VCaP (cell line): ENCODE data around the gene LIN7C.

ENCODE experiments used
- H3K27ac ChIP-seq: fragments of 450-650 bp; 2 replicates; pipeline ENCODE4 v1.5.1; 2017
- CTCF ChIP-seq: fragments of 450-650 bp; conservative IDR thresholded peaks from 2 replicates; pipeline ENCODE4 v1.5.1; 2017; ENCODE audit warnings: mild to moderate bottlenecking, moderate library complexity

LIN7C gene

GRCh38 chr11:27541790-27542189 lies 35.2 kb upstream of the LIN7C start:
- no peak overlapping the region for H3K27ac ChIP-seq
- no peak for TF ChIP-seq CTCF

- TF ChIP-seq CTCF = no peak
Measured at GRCh38 chr11:27540051-27540450, 33.5 kb upstream of the LIN7C start.

GRCh38 chr11:27535103-27535502 lies 28.5 kb upstream of the LIN7C start:
- no peak overlapping the region for H3K27ac ChIP-seq
- TF ChIP-seq CTCF = no peak

More at GRCh38 chr11:27540051-27540450, 33.5 kb upstream of the LIN7C start:
- H3K27ac ChIP-seq = peak overlapping the region; percentile 64

GRCh38 chr11:27532652-27533325 lies 26.2 kb upstream of the LIN7C start:
- no peak for TF ChIP-seq CTCF
- no peak overlapping the region for H3K27ac ChIP-seq

- H3K27ac ChIP-seq = no peak overlapping the region
- peak; percentile 42 for TF ChIP-seq CTCF
Measured at GRCh38 chr11:27528712-27529111, 22.1 kb upstream of the LIN7C start.

- TF ChIP-seq CTCF = no peak
- no peak overlapping the region for H3K27ac ChIP-seq
Measured at GRCh38 chr11:27526535-27526934, 20.0 kb upstream of the LIN7C start.

GRCh38 chr11:27525824-27526516 lies 19.4 kb upstream of the LIN7C start:
- no peak overlapping the region for H3K27ac ChIP-seq
- TF ChIP-seq CTCF = no peak
